T-helper 1 cell treated with Interleukin-12 subunit alpha and Interleukin-12 subunit beta and Interleukin-4 antibody, amounts not matched to agents 30 ng/mL and 1 ng/mL, for 36 hours (primary cell): ENCODE measurements around the gene LMBRD1. TPM values are rescaled to one million over a fixed set of nuclear protein-coding genes. Genes with fewer than 3 reads are reported as not detected.

Experiments
- intact Hi-C: fragments of 100-400 bp; cut with micrococcal nuclease; formaldehyde crosslinking; loops from one replicate; pipeline ENCODE4 v1.15.1; 2024
- total RNA-seq: library from RNA; stranded (reverse); gene quantifications from 2 replicates; pipeline ENCODE4 v1.2.3, GENCODE V29; 2022

The LMBRD1 gene
- total RNA-seq: 26.8 and 27.1 TPM in 2 replicates

- intact Hi-C loops: loop anchor here (1.0 to 5.0 kb wide), 11 partner anchors 9 to 1995 kb away; partner anchors contain the start of genes COL19A1, FAM135A, OGFRL1 and SDHAF4
These were observed at the start of gene LMBRD1 for GRCh38 chr6:69796642-69797390. LMBRD1 (minus strand) TSS chr6:69797010; CDS start chr6:69796881, 129 bp downstream.

GRCh38 chr6:69846312-69846711, 49.5 kb upstream of the LMBRD1 start:
- intact Hi-C loops: no loop called here

GRCh38 chr6:69843189-69843588, 46.4 kb upstream of the LMBRD1 start:
- intact Hi-C loops: no loop called here

- intact Hi-C loops: no loop called here
These were observed 45.1 kb upstream of the LMBRD1 start for GRCh38 chr6:69841862-69842261.

- intact Hi-C loops: loop anchor here (1.0 kb wide), 5 partner anchors 19 to 331 kb away; no protein-coding TSS in a partner anchor
These were observed 38.8 kb upstream of the LMBRD1 start for GRCh38 chr6:69835414-69836179.

GRCh38 chr6:69832558-69832957, 35.7 kb upstream of the LMBRD1 start:
- intact Hi-C loops: no loop called here

- intact Hi-C loops: no loop called here
These were observed 30.6 kb upstream of the LMBRD1 start for GRCh38 chr6:69827276-69827893.

- intact Hi-C loops: no loop called here
These were observed 29.1 kb upstream of the LMBRD1 start for GRCh38 chr6:69825904-69826303.

GRCh38 chr6:69824355-69824754, 27.5 kb upstream of the LMBRD1 start:
- intact Hi-C loops: loop anchor here (1.0 kb wide), 1 partner anchor 8 kb away; no protein-coding TSS in a partner anchor

GRCh38 chr6:69820438-69820837, 23.6 kb upstream of the LMBRD1 start:
- intact Hi-C loops: no loop called here

GRCh38 chr6:69820018-69820417, 23.2 kb upstream of the LMBRD1 start:
- intact Hi-C loops: no loop called here

- intact Hi-C loops: no loop called here
These were observed 22.3 kb upstream of the LMBRD1 start for GRCh38 chr6:69819138-69819537.

- intact Hi-C loops: no loop called here
These were observed 21.6 kb upstream of the LMBRD1 start for GRCh38 chr6:69818223-69818930.

GRCh38 chr6:69817358-69817757, 20.5 kb upstream of the LMBRD1 start:
- intact Hi-C loops: no loop called here

GRCh38 chr6:69816569-69816968, 19.8 kb upstream of the LMBRD1 start:
- intact Hi-C loops: loop anchor here (1.0 kb wide), 4 partner anchors 8 to 51 kb away; no protein-coding TSS in a partner anchor

- intact Hi-C loops: loop anchor here (1.0 kb wide), 4 partner anchors 8 to 51 kb away; no protein-coding TSS in a partner anchor
These were observed 19.2 kb upstream of the LMBRD1 start for GRCh38 chr6:69816026-69816425.

- intact Hi-C loops: no loop called here
These were observed 16.7 kb upstream of the LMBRD1 start for GRCh38 chr6:69813508-69813907.

- intact Hi-C loops: no loop called here
These were observed 16.1 kb upstream of the LMBRD1 start for GRCh38 chr6:69812746-69813427.

- intact Hi-C loops: no loop called here
These were observed 6.2 kb upstream of the LMBRD1 start for GRCh38 chr6:69802995-69803394.

- intact Hi-C loops: no loop called here
These were observed 4.9 kb upstream of the LMBRD1 start for GRCh38 chr6:69801711-69802110.

- intact Hi-C loops: no loop called here
These were observed 4.4 kb upstream of the LMBRD1 start for GRCh38 chr6:69801225-69801624.
